ENCODE data around the gene MOSPD3.
"Not testable (repeated sequence)": the region's sequence is repeated elsewhere in the genome, so short reads cannot be mapped to it uniquely, and the experiment has no call there.

The MOSPD3 gene

GRCh38 chr7:100611983-100612729 lies at the start of gene MOSPD3:
TSS of gene MOSPD3 (plus strand) at chr7:100612540. CDS start at chr7:100612792, 252 bp downstream.
- peak; percentile 100 for DNase-seq

- DNase-seq, result no peak
Measured at GRCh38 chr7:100563100-100563564, 49.2 kb upstream of the MOSPD3 start.

GRCh38 chr7:100563809-100564400 lies 48.4 kb upstream of the MOSPD3 start:
- peak; percentile 74 for DNase-seq

GRCh38 chr7:100564405-100564804 lies 47.9 kb upstream of the MOSPD3 start:
- DNase-seq, result not testable (repeated sequence)

- no peak for DNase-seq
Measured at GRCh38 chr7:100565133-100565571, 47.2 kb upstream of the MOSPD3 start.

GRCh38 chr7:100566018-100566531 lies 46.3 kb upstream of the MOSPD3 start:
- DNase-seq, result no peak

- no peak for DNase-seq
Measured at GRCh38 chr7:100567031-100567730, 45.2 kb upstream of the MOSPD3 start.

GRCh38 chr7:100567751-100568175 lies 44.6 kb upstream of the MOSPD3 start:
- no peak for DNase-seq

GRCh38 chr7:100568176-100568895 lies 44.0 kb upstream of the MOSPD3 start:
- DNase-seq, result no peak

- DNase-seq, result peak; percentile 74
Measured at GRCh38 chr7:100568896-100569844, 43.2 kb upstream of the MOSPD3 start.

GRCh38 chr7:100570954-100571828 lies 41.1 kb upstream of the MOSPD3 start:
- DNase-seq, result no peak

- DNase-seq, result no peak
Measured at GRCh38 chr7:100571829-100572116, 40.6 kb upstream of the MOSPD3 start.

- no peak for DNase-seq
Measured at GRCh38 chr7:100572281-100572948, 39.9 kb upstream of the MOSPD3 start.

GRCh38 chr7:100572949-100573675 lies 39.2 kb upstream of the MOSPD3 start:
- DNase-seq, result no peak

- no peak for DNase-seq
Measured at GRCh38 chr7:100573691-100574361, 38.5 kb upstream of the MOSPD3 start, which contains the start of gene SAP25. TSS of gene SAP25 (minus strand) at chr7:100573900. CDS start at chr7:100573742, 158 bp downstream.

- DNase-seq, result no peak
Measured at GRCh38 chr7:100574362-100575205, 37.8 kb upstream of the MOSPD3 start.

- DNase-seq, result no peak
Measured at GRCh38 chr7:100575206-100575631, 37.1 kb upstream of the MOSPD3 start.

Measured in retina (tissue), 1 donor.